Endothelial cell of umbilical vein (primary cell): ENCODE measurements around the gene SULT1A2. TPM values are rescaled to one million over a fixed set of nuclear protein-coding genes. Genes with fewer than 3 reads are reported as not detected.
"Not testable (repeated sequence)": the region's sequence is repeated elsewhere in the genome, so short reads cannot be mapped to it uniquely, and the experiment has no call there.

Experiments used
- BruUV-seq: library from RNA; stranded (reverse); fragments of 400-500 nt; replicated peaks from 2 replicates; lab custom pipeline; 2021; lab: Mats Ljungman, UMichigan
- CTCF ChIA-PET: fragments of 300-600, 350-600 bp; sonication (Branson Sonifier 250); formaldehyde crosslinking; loops from one replicate; lab custom pipeline; 2021; ENCODE audit warnings: antibody characterized with exemption, inconsistent platforms; lab: Charles Lee
- POLR2A ChIA-PET: fragments of 300-600, 350-600 bp; sonication (Branson Sonifier 250); formaldehyde crosslinking; loops from one replicate; lab custom pipeline; 2021; ENCODE audit warnings: antibody characterized with exemption, inconsistent platforms; lab: Charles Lee
- DNase-seq: peaks from one replicate; pipeline ENCODE4 v3.0.0-alpha.2; 2011; ENCODE audit warnings: low read depth, low spot score
- FAIRE-seq: peaks from 2 replicates; lab custom pipeline; 2011; peaks lifted over from hg19 to GRCh38; lab: Jason Lieb, UNC
- H2AFZ ChIP-seq: 2 replicates; pipeline ENCODE4 v1.6.0; 2012; ENCODE audit warnings: low read depth, low read length, control low read depth, inconsistent platforms
- H3K27ac ChIP-seq: 2 replicates; pipeline ENCODE4 v1.5.1; 2011; ENCODE audit warnings: low read depth, mild to moderate bottlenecking, control low read depth, low read length, moderate library complexity; ENCODE audit not compliant: insufficient read depth
- H3K27me3 ChIP-seq, 2 experiments: 2 replicates each; pipeline versions ENCODE4 v1.6.0 to v1.6.1; 2011; ENCODE audit warnings: low read length in 2 of 2, mixed read lengths in 1 of 2; ENCODE audit not compliant: control insufficient read depth in 2 of 2, insufficient read depth in 2 of 2
- H3K36me3 ChIP-seq, 2 experiments: 2 replicates in 1 of 2; 3 replicates in 1 of 2; pipeline ENCODE4 v1.5.1; 2011; ENCODE audit warnings: low read length in 2 of 2, mild to moderate bottlenecking in 1 of 2, moderate library complexity in 1 of 2; ENCODE audit not compliant: control insufficient read depth in 2 of 2, insufficient read depth in 2 of 2; ENCODE audit errors: extremely low read depth in 1 of 2
- H3K4me1 ChIP-seq: 3 replicates; pipeline ENCODE4 v1.5.1; 2011; ENCODE audit warnings: mild to moderate bottlenecking, low read length; ENCODE audit not compliant: control insufficient read depth, insufficient read depth; ENCODE audit errors: extremely low read depth
- H3K4me2 ChIP-seq: 2 replicates; pipeline ENCODE4 v1.6.1; 2011; ENCODE audit warnings: low read length, control low read depth, mixed read lengths; ENCODE audit not compliant: insufficient read depth
- H3K4me3 ChIP-seq, 3 experiments: fragments of 200-600 bp in 1 of 3; sonication (generic), shearing (Covaris generic) in 1 of 3; replicated peaks in 1 of 3; 2 replicates each; pipeline ENCODE4 v1.5.1; 2011 to 2016; ENCODE audit warnings: control low read depth in 3 of 3, low read length in 3 of 3, mild to moderate bottlenecking in 2 of 3, inconsistent platforms in 1 of 3, low read depth in 1 of 3, moderate library complexity in 1 of 3; ENCODE audit not compliant: insufficient read depth in 1 of 3
- H3K79me2 ChIP-seq: 2 replicates; pipeline ENCODE4 v1.6.0; 2012; ENCODE audit warnings: low read length, inconsistent platforms; ENCODE audit not compliant: control insufficient read depth, insufficient read depth
- H3K9ac ChIP-seq: replicated peaks from 2 replicates; pipeline ENCODE3; 2011; ENCODE audit warnings: low read length, control low read depth; ENCODE audit not compliant: insufficient read depth; ENCODE audit errors: extremely low read depth
- H3K9me1 ChIP-seq: replicated peaks from 3 replicates; pipeline ENCODE4 v1.6.0; 2011; ENCODE audit warnings: mild to moderate bottlenecking, low read length; ENCODE audit not compliant: control insufficient read depth, insufficient read depth; ENCODE audit errors: extremely low read depth
- H3K9me3 ChIP-seq: replicated peaks from 2 replicates; pipeline ENCODE4 v1.5.1; 2012; ENCODE audit warnings: low read length, inconsistent platforms; ENCODE audit not compliant: control insufficient read depth, insufficient read depth
- H4K20me1 ChIP-seq: replicated peaks from 2 replicates; pipeline ENCODE3; 2011; ENCODE audit warnings: mild to moderate bottlenecking, low read length; ENCODE audit not compliant: control insufficient read depth, insufficient read depth; ENCODE audit errors: extremely low read depth
- FOS ChIP-seq: IDR thresholded peaks from 2 replicates; pipeline ENCODE4 v1.6.1; 2011; ENCODE audit warnings: mild to moderate bottlenecking, low read length, moderate library complexity, borderline replicate concordance; ENCODE audit not compliant: insufficient read depth
- GATA2 ChIP-seq: IDR thresholded peaks from 2 replicates; pipeline ENCODE4 v1.7.0; 2011; ENCODE audit warnings: low read depth, mild to moderate bottlenecking, moderate library complexity, mixed read lengths, low read length; ENCODE audit not compliant: insufficient read length, insufficient read depth
- JUN ChIP-seq: IDR thresholded peaks from 2 replicates; pipeline ENCODE4 v1.6.1; 2011; ENCODE audit warnings: borderline replicate concordance, low read depth; ENCODE audit not compliant: insufficient read length, insufficient read depth
- MYC ChIP-seq: IDR thresholded peaks from one replicate; pipeline ENCODE4 v1.6.1; 2011; ENCODE audit warnings: mild to moderate bottlenecking, low read depth, low read length
- POLR2A ChIP-seq: IDR thresholded peaks from 2 replicates; pipeline ENCODE4 v1.6.1; 2012; ENCODE audit warnings: low read depth, mild to moderate bottlenecking, control low read depth, low read length
- dilution Hi-C: fragments of 300-500 bp; cut with MboI; formaldehyde crosslinking; loops from one replicate; pipeline ENCODE4 v1.15.0; 2019; ENCODE audit warnings: low sequenced_read_pairs; ENCODE audit not compliant: extremely low pct_ligation_motif_present
- intact Hi-C: fragments of 100-400 bp; cut with micrococcal nuclease; formaldehyde crosslinking; loops from one replicate; pipeline ENCODE4 v1.10.0; 2022
- polyA plus RNA-seq, 4 experiments: library from polyadenylated mRNA; depleted of rRNA in 3 of 4; stranded (reverse) in 3 of 4; unstranded in 1 of 4; fragments of >200 nt; gene quantifications; 2 replicates each; pipeline versions ENCODE4 v1.2.1 to v1.2.3, GENCODE V29; 2011 to 2012; ENCODE audit warnings: missing spikeins in 1 of 4
- total RNA-seq: library from RNA; stranded (reverse); gene quantifications from 2 replicates; pipeline ENCODE4 v1.2.3, GENCODE V29; 2021
- TF ChIP-seq, protein P1 (sequence below): IDR thresholded peaks from 2 replicates; pipeline ENCODE4 v1.6.1; 2011; ENCODE audit not compliant: insufficient read depth, insufficient read length

The SULT1A2 gene
- total and polyA plus RNA-seq, 2 donors (not counting 3 experiments of a cell fraction or from before 2014, with no cell fraction given), result not detected

DNA sequence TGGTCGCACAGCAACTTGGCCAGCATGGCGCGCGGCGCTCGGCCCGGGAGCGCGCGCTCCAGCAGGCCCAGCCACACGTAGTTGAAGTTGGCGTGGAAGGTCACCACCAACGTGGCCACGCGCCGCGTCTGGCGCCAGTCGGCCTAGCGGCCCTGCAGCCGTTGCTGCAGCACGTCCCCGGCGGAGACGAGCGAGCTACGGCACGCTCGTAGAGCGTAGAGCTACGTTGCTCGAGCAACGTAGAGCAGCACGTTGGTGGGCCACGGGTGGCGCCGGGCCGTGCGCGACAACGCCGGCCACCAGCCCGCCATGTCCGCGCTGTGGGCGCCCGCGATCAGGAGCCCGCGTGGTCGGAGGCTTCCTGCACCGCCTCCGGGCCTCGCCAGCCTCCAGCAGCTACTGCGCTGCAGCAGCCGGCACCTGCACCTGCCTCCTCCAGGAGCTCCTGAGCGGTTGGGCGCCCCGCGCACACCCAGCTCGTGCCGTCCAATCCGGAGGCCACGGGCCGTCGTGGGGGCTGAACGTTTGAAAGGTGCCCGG is 26.4 kb upstream of the SULT1A2 start:
- H3K4me2 ChIP-seq, result peak overlapping the region; percentile 3
- BruUV-seq, result no TSS peak
- H3K27ac ChIP-seq, result no peak overlapping the region
- H3K4me3 ChIP-seq, result peak overlapping the region in 1 of 3 experiments; percentile 32
- no peaks in the 10 kb centered on the region for H3K9me3 ChIP-seq
- DNase-seq (peak; percentile 24), FAIRE-seq (no peak)
- ChIA-PET POLR2A (no interaction called here), CTCF (no interaction called here)
- no peaks in the 10 kb centered on the region for H3K36me3 ChIP-seq
- H4K20me1 ChIP-seq, result no peaks in the 10 kb centered on the region
- no peak for TF ChIP-seq POLR2A
- TF ChIP-seq, protein P1, sequence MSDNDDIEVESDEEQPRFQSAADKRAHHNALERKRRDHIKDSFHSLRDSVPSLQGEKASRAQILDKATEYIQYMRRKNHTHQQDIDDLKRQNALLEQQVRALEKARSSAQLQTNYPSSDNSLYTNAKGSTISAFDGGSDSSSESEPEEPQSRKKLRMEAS, result no peak
- TF ChIP-seq GATA2, result no peak
- no peak for TF ChIP-seq MYC
- TF ChIP-seq JUN, result no peak
- TF ChIP-seq FOS, result no peak
- H3K4me1 ChIP-seq, result no peaks in the 10 kb centered on the region
- peak overlapping the region; percentile 41 for H2AFZ ChIP-seq
- H3K27me3 ChIP-seq, result peaks cover 0 to 1% of the 10 kb centered on the region in 2 experiments
- H3K79me2 ChIP-seq, result no peaks in the 10 kb centered on the region
- intact Hi-C loops (no loop called here), dilution Hi-C loops (no loop called here)
- no peak overlapping the region for H3K9ac ChIP-seq
- H3K9me1 ChIP-seq, result no peaks in the 10 kb centered on the region

DNA sequence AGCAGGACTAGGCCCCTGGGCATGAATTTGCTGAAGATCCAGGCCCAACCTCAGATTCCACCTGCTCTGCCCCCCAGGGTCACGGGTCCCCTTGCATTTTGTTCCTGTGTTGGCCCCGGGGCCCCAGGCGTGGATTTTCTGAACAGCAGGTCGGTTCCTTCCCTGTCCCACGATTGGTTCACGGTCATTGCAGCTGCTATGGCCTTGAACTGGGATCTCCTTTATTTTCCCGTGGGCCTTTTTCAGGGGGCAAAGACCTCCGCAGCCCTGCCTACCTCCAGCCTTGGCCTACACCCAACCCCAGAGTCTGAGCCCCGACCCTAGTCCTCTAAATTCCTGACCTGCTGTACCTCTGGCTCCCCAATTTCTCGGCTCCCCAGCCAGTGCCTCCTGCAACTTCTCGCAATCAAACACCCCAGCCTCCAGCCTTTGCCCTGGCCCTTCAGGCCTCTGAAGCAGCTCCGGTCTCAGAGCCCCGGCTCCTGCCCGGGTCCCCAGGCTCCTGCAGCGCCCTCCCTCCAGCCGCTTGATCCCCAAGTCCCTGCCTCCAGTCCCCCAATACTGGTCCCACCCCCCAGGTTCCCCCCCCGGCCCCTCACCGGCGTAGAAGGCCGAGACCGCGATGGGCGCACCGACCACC is 25.8 kb upstream of the SULT1A2 start:
- intact Hi-C loops, H3K9me1 ChIP-seq, H3K4me2 ChIP-seq, FAIRE-seq, DNase-seq, POLR2A ChIA-PET, BruUV-seq, CTCF ChIA-PET, dilution Hi-C loops, H3K79me2 ChIP-seq, H3K9me3 ChIP-seq, H3K27me3 ChIP-seq, H3K4me1 ChIP-seq, H4K20me1 ChIP-seq, H3K27ac ChIP-seq, H3K9ac ChIP-seq, H3K36me3 ChIP-seq: not testable (repeated sequence)
- Histone ChIP-seq H2AFZ (peak overlapping the region; percentile 41), H3K4me3 (peak overlapping the region in 1 of 3 experiments; percentile 32)
